SH-SY5Y (cell line): ENCODE measurements around the gene P2RY14.

ENCODE experiments used
- GATA2 ChIP-seq: IDR thresholded peaks from 2 replicates; pipeline ENCODE4 v1.6.1; 2011; ENCODE audit warnings: mild to moderate bottlenecking, low read depth, low read length
- GATA3 ChIP-seq: IDR thresholded peaks from 2 replicates; pipeline ENCODE4 v1.6.1; 2011; ENCODE audit warnings: low read depth, mild to moderate bottlenecking, low read length, moderate library complexity

- TF ChIP-seq GATA3 (no peak), GATA2 (no peak)
These were observed 9.8 kb downstream of the P2RY14 start for GRCh38 chr3:151268267-151269235.
